ENCODE results near the gene CAND2. TPM values are rescaled to one million over a fixed set of nuclear protein-coding genes. Genes with fewer than 3 reads are reported as not detected.

CAND2 gene
- total and polyA plus RNA-seq, 9 of the 15 experiments (the other 6 are each of a cell fraction or from before 2014, with no cell fraction given), result 0.91 to 14.9 (median 4.3) TPM

GRCh38 chr3:12859840-12860239 is 63.4 kb downstream of the CAND2 start:
- Histone ChIP-seq H3K9me3 (replicated peaks; ENCODE audit: control insufficient read depth, insufficient read depth, low read depth, low read length) (no peaks in the 10 kb centered on the region), H3K36me3 (ENCODE audit: control insufficient read depth, insufficient read depth, low read length) (no peaks in the 10 kb centered on the region), H3K27me3 (ENCODE audit: control insufficient read depth in 2 of 2, insufficient read depth in 2 of 2, low read length in 2 of 2) (peaks cover 9 to 19% of the 10 kb centered on the region in 2 experiments), H3K4me1 (replicated peaks in 1 of 2; ENCODE audit: control insufficient read depth in 2 of 2, insufficient read depth in 2 of 2, low read length in 2 of 2) (peaks cover 7 to 18% of the 10 kb centered on the region in 2 experiments; a peak in 4 of 5 replicates), H3K9ac (ENCODE audit: insufficient read depth in 1 of 2, low read depth in 2 of 2, low read length in 2 of 2) (no peak overlapping the region; a peak in 1 of 4 replicates), H3K9me1 (ENCODE audit: control insufficient read depth, insufficient read depth, low read length) (no peaks in the 10 kb centered on the region), H3K4me2 (ENCODE audit: insufficient read depth, low read length) (no peak overlapping the region), H2AFZ (ENCODE audit: low read depth, low read length) (peak overlapping the region; percentile 60), H3K4me3 (no peak overlapping the region), H3K27ac (ENCODE audit: extremely low read depth, low read depth, low read length) (no peak overlapping the region), H4K20me1 (replicated peaks; ENCODE audit: control insufficient read depth, insufficient read depth, low read length) (no peaks in the 10 kb centered on the region), H3K79me2 (ENCODE audit: control insufficient read depth, insufficient read depth, low read length) (no peaks in the 10 kb centered on the region)
- intact Hi-C loops (cut with micrococcal nuclease) (loop anchor here (5.0 kb wide), 1 partner anchor 32 kb away; no protein-coding TSS in a partner anchor), in situ Hi-C loops (cut with MboI) (no loop called here)
- CTCF ChIA-PET (ENCODE audit: low intra/inter-chr PET ratio), result no interaction called here
- DNase-seq (ENCODE audit: extremely low read depth in 1 of 4, low spot score in 3 of 4) (no peak), FAIRE-seq (no peak), ATAC-seq (no peak)
- WGBS (ENCODE audit: insufficient coverage, low coverage, missing lambda C conversion rate), result 44% methylated on average over 6 of the region's 7 CpGs
- POLR2A ChIA-PET, result interaction anchor here (0.7 to 1.0 kb wide), 3 partner anchors 10 to 55 kb away, joined by 3 read pairs; no protein-coding TSS in a partner anchor
- BruUV-seq (replicated peaks), result no TSS peak
- TF ChIP-seq C11orf30 (IDR thresholded peaks at IDR 0.05; ENCODE audit: low read depth), result no peak
- peak; percentile 70; the same call in 1 of the 2 replicates for TF ChIP-seq SPI1 (IDR thresholded peaks at IDR 0.05; ENCODE audit: borderline replicate concordance, low read depth, low read length)

GRCh38 chr3:12861611-12862010 is 65.1 kb downstream of the CAND2 start:
- peaks cover 7 to 18% of the 10 kb centered on the region in 2 experiments; a peak in 4 of 5 replicates for H3K4me1 ChIP-seq (replicated peaks in 1 of 2; ENCODE audit: control insufficient read depth in 2 of 2, insufficient read depth in 2 of 2, low read length in 2 of 2)
- ATAC-seq (peak; percentile 55), FAIRE-seq (peak; percentile 19), DNase-seq (ENCODE audit: extremely low read depth in 1 of 4, low spot score in 3 of 4) (no peak)
- intact Hi-C loops (cut with micrococcal nuclease), result no loop called here
- peaks cover 10% of the 10 kb centered on the region for H3K9me3 ChIP-seq (replicated peaks; ENCODE audit: control insufficient read depth, insufficient read depth, low read depth, low read length)
- H3K9ac ChIP-seq (ENCODE audit: insufficient read depth in 1 of 2, low read depth in 2 of 2, low read length in 2 of 2), result peak overlapping the region; percentile 15 to 60; a peak in 1 of 4 replicates
- in situ Hi-C loops (cut with MboI), result no loop called here
- peaks cover 0 to 6% of the 10 kb centered on the region in 2 experiments; a peak in 2 of 5 replicates for H3K27me3 ChIP-seq (ENCODE audit: control insufficient read depth in 2 of 2, insufficient read depth in 2 of 2, low read length in 2 of 2)
- no peak overlapping the region for H3K4me3 ChIP-seq
- H4K20me1 ChIP-seq (replicated peaks; ENCODE audit: control insufficient read depth, insufficient read depth, low read length), result no peaks in the 10 kb centered on the region
- POLR2A ChIA-PET, result interaction anchor here (0.9 to 3.4 kb wide), 5 partner anchors 9 to 29 kb away, joined by 3 to 14 read pairs (median 5); partner anchors contain the start of gene RPL32
- no peaks in the 10 kb centered on the region for H3K9me1 ChIP-seq (ENCODE audit: control insufficient read depth, insufficient read depth, low read length)
- H2AFZ ChIP-seq (ENCODE audit: low read depth, low read length), result peak overlapping the region; percentile 76
- WGBS (ENCODE audit: insufficient coverage, low coverage, missing lambda C conversion rate), result 61% methylated on average over 4 of the region's 5 CpGs
- BruUV-seq (replicated peaks), result no TSS peak
- H3K79me2 ChIP-seq (ENCODE audit: control insufficient read depth, insufficient read depth, low read length), result no peaks in the 10 kb centered on the region
- H3K4me2 ChIP-seq (ENCODE audit: insufficient read depth, low read length), result no peak overlapping the region
- CTCF ChIA-PET (ENCODE audit: low intra/inter-chr PET ratio), result no interaction called here
- H3K27ac ChIP-seq (ENCODE audit: extremely low read depth, low read depth, low read length), result no peak overlapping the region
- no peaks in the 10 kb centered on the region for H3K36me3 ChIP-seq (ENCODE audit: control insufficient read depth, insufficient read depth, low read length)
- TF ChIP-seq SMC3 (conservative IDR thresholded peaks at IDR 0.05; ENCODE audit: insufficient read depth, low read depth, low read length) (no peak), TRIM25 (IDR thresholded peaks at IDR 0.05; ENCODE audit: borderline replicate concordance) (no peak), NR4A1 (CRISPR knock-in tag; IDR thresholded peaks at IDR 0.05) (no peak), NR4A1 (tag; IDR thresholded peaks at IDR 0.05) (0 out of 2 replicates have a peak, but pooled peaks have one; percentile 42), ZNF76 (CRISPR knock-in tag; IDR thresholded peaks at IDR 0.05; ENCODE audit: borderline replicate concordance) (no peak), CHCHD3 (CRISPR knock-in tag; IDR thresholded peaks at IDR 0.05) (no peak), NCOR1 (IDR thresholded peaks at IDR 0.05) (no peak), KDM2B (CRISPR knock-in tag; IDR thresholded peaks at IDR 0.05) (no peak), SLC30A9 (CRISPR knock-in tag; IDR thresholded peaks at IDR 0.05) (no peak), ZNF717 (CRISPR knock-in tag; IDR thresholded peaks at IDR 0.05) (no peak), CBFA2T2 (conservative IDR thresholded peaks at IDR 0.05) (no peak), ZSCAN29 (IDR thresholded peaks at IDR 0.05) (no peak), CBX3 (IDR thresholded peaks at IDR 0.05; ENCODE audit: borderline replicate concordance in 1 of 2, low read length in 2 of 2) (no peak), NCOA6 (IDR thresholded peaks at IDR 0.05) (no peak), ELF1 (tag; IDR thresholded peaks at IDR 0.05) (peak; percentile 74)

Measured in K562 (cell line).